ENCODE results near the gene SMCP. TPM values are rescaled to one million over a fixed set of nuclear protein-coding genes. Genes with fewer than 3 reads are reported as not detected.

Gene SMCP
- total RNA-seq, 1 donor from 2014 or later = not detected

DNA sequence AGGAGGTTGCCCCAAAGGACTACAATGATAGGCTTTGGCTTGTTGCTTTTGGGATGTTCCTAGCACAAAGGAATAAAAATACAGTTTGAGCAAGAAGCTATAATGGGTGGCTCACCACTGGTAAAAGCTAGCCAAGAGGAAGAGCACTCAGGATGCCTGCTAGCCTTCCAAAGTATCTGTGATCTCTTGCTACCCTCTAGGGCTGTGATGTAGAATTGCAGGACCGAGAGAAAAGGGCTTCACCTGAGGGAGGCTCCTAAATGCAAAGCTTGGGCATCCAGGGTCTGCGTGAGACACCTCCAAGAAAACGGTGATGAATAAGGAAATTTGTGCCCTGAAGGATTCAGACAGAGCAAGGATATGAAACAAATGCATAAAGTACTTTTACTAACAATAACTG, 48.0 kb downstream of the SMCP start:
- no peak for ATAC-seq
- Histone ChIP-seq H3K27ac (no peak overlapping the region), H3K27me3 (ENCODE audit: low read depth) (no peaks in the 10 kb centered on the region), H3K9me3 (no peaks in the 10 kb centered on the region), H3K4me3 (no peak overlapping the region), H3K36me3 (no peaks in the 10 kb centered on the region), H3K4me1 (no peaks in the 10 kb centered on the region)
- no peak for DNase-seq
- intact Hi-C loops (cut with DNase I) = no loop called here
- TF ChIP-seq, protein P1, sequence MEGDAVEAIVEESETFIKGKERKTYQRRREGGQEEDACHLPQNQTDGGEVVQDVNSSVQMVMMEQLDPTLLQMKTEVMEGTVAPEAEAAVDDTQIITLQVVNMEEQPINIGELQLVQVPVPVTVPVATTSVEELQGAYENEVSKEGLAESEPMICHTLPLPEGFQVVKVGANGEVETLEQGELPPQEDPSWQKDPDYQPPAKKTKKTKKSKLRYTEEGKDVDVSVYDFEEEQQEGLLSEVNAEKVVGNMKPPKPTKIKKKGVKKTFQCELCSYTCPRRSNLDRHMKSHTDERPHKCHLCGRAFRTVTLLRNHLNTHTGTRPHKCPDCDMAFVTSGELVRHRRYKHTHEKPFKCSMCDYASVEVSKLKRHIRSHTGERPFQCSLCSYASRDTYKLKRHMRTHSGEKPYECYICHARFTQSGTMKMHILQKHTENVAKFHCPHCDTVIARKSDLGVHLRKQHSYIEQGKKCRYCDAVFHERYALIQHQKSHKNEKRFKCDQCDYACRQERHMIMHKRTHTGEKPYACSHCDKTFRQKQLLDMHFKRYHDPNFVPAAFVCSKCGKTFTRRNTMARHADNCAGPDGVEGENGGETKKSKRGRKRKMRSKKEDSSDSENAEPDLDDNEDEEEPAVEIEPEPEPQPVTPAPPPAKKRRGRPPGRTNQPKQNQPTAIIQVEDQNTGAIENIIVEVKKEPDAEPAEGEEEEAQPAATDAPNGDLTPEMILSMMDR (IDR thresholded peaks at IDR 0.05) = peak; percentile 28

DNA sequence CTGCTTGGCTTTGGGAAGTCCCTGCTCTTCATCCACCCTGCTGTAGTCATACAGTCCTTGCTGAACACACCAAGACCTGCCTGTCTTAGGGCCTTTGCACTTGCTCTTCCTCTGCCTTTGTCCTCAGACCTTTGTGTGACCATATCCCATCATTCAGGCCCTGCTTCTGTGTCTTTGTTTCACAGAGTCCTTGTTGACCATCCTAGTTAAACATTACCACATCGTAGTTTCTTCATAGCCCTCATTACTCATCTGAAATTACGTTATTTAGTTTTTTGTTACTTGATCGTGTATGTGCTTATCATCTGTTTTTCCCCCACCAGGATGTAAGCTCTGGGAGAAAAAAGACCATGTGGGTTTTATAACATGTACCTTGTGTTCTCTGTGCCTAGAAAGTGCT, 50.5 kb downstream of the SMCP start:
- no peaks in the 10 kb centered on the region for H3K36me3 ChIP-seq
- no peaks in the 10 kb centered on the region for H3K27me3 ChIP-seq (ENCODE audit: low read depth)
- DNase-seq (no peak), ATAC-seq (no peak)
- TF ChIP-seq, protein P1 (IDR thresholded peaks at IDR 0.05) = no peak
- no peak overlapping the region for H3K4me3 ChIP-seq
- intact Hi-C loops (cut with DNase I) = no loop called here
- no peaks in the 10 kb centered on the region for H3K4me1 ChIP-seq
- no peak overlapping the region for H3K27ac ChIP-seq
- H3K9me3 ChIP-seq = no peaks in the 10 kb centered on the region

DNA sequence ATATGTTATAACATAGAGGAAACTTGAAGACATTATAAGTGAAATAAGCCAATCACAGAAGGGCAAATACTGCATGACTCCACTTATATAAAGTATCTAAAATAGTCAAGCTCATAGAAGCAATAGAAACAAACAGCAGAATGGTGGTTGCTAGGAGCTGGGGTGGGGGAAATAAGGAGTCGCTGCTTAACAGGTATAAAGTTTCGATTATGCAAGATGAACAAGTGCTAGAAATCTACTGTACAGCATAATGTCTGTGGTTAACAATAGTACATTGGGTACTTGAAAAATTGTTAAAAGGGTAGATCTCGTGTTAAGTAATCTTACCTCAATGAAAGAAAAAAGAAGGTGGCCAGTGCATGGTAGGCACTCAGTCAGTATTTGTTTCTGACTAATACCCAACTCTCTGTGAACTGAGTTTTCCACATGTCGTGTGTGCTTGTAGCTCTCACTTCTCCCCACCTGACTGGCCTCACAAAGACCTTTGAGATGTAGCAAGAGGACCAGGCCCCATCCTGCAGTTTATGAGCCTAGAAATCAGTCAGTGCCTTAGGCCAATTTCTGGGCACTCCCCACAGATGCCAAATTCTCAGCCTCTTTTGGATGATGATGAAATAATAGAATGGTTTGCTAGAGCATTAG, 54.2 kb downstream of the SMCP start:
- H3K27me3 ChIP-seq (ENCODE audit: low read depth) = no peaks in the 10 kb centered on the region
- H3K4me1 ChIP-seq = no peaks in the 10 kb centered on the region
- no peaks in the 10 kb centered on the region for H3K9me3 ChIP-seq
- peak; percentile 65 to 86 for ATAC-seq
- H3K4me3 ChIP-seq = no peak overlapping the region
- DNase-seq = no peak
- no peaks in the 10 kb centered on the region for H3K36me3 ChIP-seq
- intact Hi-C loops (cut with DNase I) = no loop called here
- TF ChIP-seq, protein P1 (IDR thresholded peaks at IDR 0.05) = no peak
- H3K27ac ChIP-seq = no peak overlapping the region

DNA sequence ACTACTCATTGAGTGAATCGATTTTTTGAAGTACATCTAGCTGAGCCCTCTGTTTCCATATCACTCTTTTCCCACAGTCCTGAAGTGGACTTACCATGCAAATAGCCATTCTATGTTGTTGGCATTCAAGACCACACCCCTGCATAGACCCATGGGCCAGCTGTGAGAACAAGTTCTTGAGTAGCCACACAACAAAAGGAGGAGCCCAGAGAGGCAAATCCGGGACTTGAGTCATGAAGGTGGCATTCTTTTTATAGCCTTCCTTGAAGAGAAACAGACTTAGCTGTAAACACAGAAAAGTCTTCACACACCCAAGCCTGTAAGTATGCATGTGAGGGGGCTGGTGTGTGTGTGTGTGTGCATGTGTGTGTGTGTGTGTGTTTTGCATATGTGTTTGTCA, 55.1 kb downstream of the SMCP start:
- no peak overlapping the region for H3K4me3 ChIP-seq
- DNase-seq (no peak), ATAC-seq (no peak)
- H3K27me3 ChIP-seq (ENCODE audit: low read depth) = no peaks in the 10 kb centered on the region
- H3K4me1 ChIP-seq = no peaks in the 10 kb centered on the region
- intact Hi-C loops (cut with DNase I) = no loop called here
- no peaks in the 10 kb centered on the region for H3K36me3 ChIP-seq
- TF ChIP-seq, protein P1 (IDR thresholded peaks at IDR 0.05) = no peak
- H3K27ac ChIP-seq = no peak overlapping the region
- no peaks in the 10 kb centered on the region for H3K9me3 ChIP-seq

Other genes with a start within 250 kb of the SMCP start
- gene LCE2D, start 214.9 kb upstream of the SMCP start, total RNA-seq = not detected
- not detected for gene LCE2C, start 203.0 kb upstream of the SMCP start, total RNA-seq
- not detected for gene LCE2B, start 192.2 kb upstream of the SMCP start, total RNA-seq
- gene LCE2A, start 180.0 kb upstream of the SMCP start, total RNA-seq = not detected
- not detected for gene LCE4A, start 170.2 kb upstream of the SMCP start, total RNA-seq
- gene KPRP, start 120.3 kb upstream of the SMCP start, total RNA-seq = not detected
- not detected for gene LCE1F, start 103.2 kb upstream of the SMCP start, total RNA-seq
- gene LCE1E, start 92.1 kb upstream of the SMCP start, total RNA-seq = not detected
- not detected for gene LCE1D, start 81.6 kb upstream of the SMCP start, total RNA-seq
- gene LCE1C, start 71.7 kb upstream of the SMCP start, total RNA-seq = not detected
- not detected for gene LCE1B, start 66.4 kb upstream of the SMCP start, total RNA-seq
- gene LCE1A, start 50.8 kb upstream of the SMCP start, total RNA-seq = not detected
- not detected for gene LCE6A, start 35.5 kb upstream of the SMCP start, total RNA-seq
- gene LCE7A, start 18.3 kb upstream of the SMCP start, total RNA-seq = not detected
- gene IVL, start 30.2 kb downstream of the SMCP start, total RNA-seq = 0.24 TPM
- not detected for gene SPRR5, start 68.9 kb downstream of the SMCP start, total RNA-seq
- gene SPRR4, start 92.3 kb downstream of the SMCP start, total RNA-seq = not detected
- not detected for gene SPRR1A, start 105.8 kb downstream of the SMCP start, total RNA-seq
- not detected for gene SPRR3, start 123.4 kb downstream of the SMCP start, total RNA-seq
- gene SPRR1B, start 152.9 kb downstream of the SMCP start, total RNA-seq = not detected
- not detected for gene SPRR2D, start 162.8 kb downstream of the SMCP start, total RNA-seq
- not detected for gene SPRR2A, start 179.2 kb downstream of the SMCP start, total RNA-seq
- gene SPRR2B, start 193.3 kb downstream of the SMCP start, total RNA-seq = not detected
- gene SPRR2E, start 216.2 kb downstream of the SMCP start, total RNA-seq = not detected
- not detected for gene SPRR2F, start 235.2 kb downstream of the SMCP start, total RNA-seq